GM18505 (cell line): Measurements from ENCODE around the gene OBP2A.
"Not testable (repeated sequence)": the region's sequence is repeated elsewhere in the genome, so short reads cannot be mapped to it uniquely, and the experiment has no call there.

ENCODE experiments used
- ATAC-seq: cut with Tn5 transposase; IDR thresholded peaks from one replicate; pipeline ENCODE4 v1.9.1; 2021; ENCODE audit not compliant: unreplicated experiment
- POLR2A ChIP-seq: IDR thresholded peaks from 4 replicates; pipeline ENCODE4 v1.6.1; 2011; ENCODE audit warnings: borderline replicate concordance; ENCODE audit not compliant: insufficient read depth, insufficient read length; ENCODE audit errors: extremely low read depth

The OBP2A gene

DNA sequence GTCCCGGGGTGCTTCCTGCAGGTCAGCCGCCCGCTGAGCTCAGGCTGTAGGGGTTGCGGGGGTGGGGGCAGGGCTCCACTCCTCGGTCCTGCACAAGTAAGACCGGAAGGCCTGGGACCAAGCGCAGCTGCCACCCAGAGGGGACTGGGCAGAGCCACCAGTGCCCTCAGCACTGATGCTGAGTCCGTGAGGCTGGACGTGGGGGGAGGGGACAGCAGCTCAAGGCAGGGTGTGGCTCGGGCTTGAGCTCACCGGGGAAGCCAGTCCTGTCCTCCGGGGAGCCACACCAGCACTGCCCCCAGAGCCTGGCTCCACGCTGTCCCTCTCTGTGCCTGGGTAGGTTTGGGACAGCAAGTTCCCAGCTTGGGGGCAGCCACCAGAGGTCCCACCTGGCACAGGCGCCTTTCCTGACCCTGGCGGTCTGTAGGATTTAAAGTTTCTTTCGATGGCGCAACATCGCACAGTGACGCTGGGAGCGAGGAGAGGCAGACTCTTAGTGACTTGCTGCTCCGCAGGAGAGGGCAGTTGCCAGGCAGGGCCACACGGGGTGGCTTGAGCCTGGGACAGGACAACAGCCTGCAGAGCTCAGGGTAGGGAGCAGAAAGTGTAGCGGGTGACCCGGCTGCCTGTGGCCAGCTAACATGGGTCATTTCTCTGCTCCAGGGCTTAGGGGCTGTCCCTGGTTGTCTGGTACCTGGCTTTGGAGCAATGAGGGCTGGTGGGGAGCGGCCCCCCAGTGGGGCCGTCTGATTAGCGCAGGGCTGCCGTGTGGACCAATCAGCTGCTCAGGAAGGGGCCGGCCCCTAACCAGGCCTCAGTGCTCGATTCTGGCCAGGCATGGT is 19.0 kb upstream of the OBP2A start:
- TF ChIP-seq POLR2A: no peak
- ATAC-seq: no peak

DNA sequence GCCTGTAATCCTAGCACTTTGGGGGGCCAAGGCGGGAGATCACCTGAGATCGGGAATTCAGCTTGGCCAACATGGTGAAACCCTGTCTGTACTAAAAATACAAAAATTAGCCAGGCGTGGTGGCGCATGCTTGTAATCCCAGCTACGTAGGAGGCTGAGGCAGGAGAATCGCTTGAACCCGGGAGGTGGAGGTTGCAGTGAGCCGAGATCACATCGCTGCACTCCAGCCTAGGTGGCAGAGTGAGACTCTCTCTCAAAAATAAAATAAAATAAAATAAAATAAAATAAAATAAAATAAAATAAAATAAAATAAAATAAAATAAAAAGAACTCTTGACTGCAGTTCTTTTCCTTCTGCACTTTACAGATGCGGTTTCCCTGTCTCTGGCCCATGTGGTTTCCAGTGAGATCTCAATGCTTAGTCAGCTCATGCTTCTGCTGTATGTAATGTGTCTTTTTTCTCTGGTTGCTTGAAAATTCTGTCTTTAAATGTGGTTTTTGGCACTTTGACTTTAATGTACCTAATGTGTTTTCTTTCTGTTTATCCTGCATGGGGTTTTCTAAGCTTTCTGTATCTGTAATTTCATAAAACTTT is 17.0 kb upstream of the OBP2A start:
- not testable (repeated sequence) for ATAC-seq

DNA sequence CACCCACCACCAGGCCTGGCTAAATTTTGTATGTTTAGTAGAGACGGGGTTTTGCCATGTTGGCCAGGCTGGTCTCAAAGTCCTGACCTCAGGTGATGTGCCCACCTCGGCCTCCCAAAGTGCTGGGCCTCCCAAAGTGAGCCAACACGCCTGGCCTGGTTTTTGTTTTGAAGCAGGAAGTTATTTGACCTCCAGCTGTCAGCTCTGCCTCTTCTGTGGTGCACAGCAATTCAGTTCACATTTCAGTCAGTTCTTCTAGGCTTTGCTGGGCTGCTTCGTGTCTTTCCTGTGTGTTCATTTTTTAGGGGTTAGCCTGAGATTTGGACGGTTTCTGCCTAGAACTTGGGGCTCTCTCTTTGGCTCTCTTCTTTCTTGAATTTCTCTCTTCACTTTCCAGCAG is 15.8 kb upstream of the OBP2A start:
- no peak for TF ChIP-seq POLR2A
- no peak for ATAC-seq

DNA sequence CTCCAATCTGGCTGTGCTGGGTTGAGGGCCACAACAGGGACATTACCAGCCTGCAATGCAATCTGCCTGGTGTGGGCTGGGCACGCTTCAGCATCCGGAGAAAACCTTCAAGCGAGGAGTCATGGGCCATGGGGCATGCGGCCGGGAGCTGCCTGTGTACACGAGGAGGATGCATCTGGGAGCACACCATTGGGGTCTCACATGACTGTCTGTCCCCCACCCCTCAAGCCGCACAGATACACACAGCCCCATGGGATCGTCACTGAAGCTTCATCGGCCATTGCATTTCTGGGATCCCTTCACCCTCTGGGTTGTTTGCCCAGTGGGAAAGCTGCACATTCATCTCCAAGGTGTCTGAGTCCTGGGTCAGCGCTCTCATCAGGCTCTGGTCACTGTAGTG is 14.8 kb upstream of the OBP2A start:
- TF ChIP-seq POLR2A: no peak
- no peak for ATAC-seq

DNA sequence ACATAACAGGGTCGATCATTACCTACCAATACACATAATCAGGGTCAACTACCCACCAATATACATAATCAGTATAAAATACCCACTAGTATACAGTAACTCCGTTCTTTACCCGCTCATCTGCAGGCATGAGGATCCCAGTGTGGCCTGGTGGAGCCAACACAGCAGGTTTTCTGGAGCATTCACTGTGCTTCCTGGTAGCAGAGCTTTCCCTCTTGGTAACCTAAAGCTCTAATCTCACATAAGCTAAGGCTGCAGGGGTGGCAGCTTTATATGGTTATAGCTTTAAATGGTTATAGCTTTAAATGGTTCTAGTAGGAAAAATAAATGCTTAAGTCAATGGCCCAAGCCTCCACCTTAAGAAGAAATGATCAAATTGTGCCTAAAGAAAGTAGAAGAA is 12.8 kb upstream of the OBP2A start:
- no peak for TF ChIP-seq POLR2A
- no peak for ATAC-seq

DNA sequence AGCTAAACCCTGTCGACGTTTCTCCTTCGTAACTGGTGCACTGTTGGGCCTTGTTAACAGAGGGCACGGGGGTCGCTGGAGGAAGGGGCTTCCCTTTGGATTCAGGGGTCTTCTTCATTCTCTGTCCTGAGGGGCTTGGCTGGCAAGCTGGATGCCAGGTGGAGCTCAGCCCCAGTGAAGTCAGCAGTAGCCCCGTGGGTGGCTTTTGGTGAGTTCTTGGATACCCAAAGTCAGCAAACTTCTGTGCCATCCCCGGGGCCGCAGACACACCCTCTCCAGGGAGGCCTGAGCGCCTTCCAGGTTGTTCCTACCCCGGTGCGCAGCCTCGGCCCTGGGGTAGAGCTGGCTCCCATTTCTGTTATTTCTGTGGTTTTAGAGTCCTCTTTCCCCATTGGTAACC is 12.3 kb upstream of the OBP2A start:
- ATAC-seq: no peak
- TF ChIP-seq POLR2A: no peak

DNA sequence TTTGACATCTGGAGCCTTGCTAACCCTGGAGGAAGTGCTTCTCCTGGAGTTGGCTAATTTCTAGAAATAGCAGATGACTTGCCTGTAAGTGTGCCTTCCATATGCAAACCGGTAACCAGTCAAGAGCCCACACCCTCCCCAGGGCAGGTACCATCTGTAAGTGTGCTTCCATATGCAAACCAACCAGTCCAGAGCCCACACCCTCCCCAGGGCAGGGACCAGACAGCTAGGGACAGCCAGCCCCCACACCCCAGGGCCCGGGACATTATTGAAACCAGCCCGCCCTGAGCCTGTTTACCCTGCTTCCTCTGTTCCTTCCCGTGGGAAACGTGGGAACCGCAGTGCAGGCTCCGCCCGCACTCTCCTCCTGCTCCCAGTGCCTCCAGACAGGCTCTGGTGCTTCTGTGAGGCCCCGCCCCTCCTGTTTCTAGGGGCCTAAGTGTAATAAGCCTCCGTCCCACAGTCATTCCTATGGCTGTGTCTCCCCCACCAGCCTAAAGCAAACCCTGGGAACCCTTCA is 11.7 kb upstream of the OBP2A start:
- ATAC-seq: not testable (repeated sequence)

DNA sequence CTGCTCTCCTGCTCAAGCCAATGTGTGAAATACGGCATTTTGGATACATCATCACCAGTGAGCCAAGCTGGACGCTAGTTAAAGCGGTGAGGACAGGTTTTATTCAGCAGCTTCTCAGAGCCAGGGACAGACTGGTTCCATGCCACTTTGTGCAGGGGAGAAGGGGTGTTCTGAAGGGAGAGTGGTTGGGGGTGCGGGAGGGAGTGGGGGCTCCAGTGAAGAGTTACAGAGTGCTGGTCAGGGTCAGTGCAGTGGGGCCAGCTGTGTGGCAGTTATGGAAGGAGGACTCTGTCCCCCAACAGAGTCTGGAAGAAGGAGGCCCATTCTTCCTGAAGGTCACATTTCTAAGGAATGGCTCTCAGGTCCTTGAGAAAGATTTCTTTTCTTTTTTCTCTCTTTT is 11.1 kb upstream of the OBP2A start:
- ATAC-seq: not testable (repeated sequence)

DNA sequence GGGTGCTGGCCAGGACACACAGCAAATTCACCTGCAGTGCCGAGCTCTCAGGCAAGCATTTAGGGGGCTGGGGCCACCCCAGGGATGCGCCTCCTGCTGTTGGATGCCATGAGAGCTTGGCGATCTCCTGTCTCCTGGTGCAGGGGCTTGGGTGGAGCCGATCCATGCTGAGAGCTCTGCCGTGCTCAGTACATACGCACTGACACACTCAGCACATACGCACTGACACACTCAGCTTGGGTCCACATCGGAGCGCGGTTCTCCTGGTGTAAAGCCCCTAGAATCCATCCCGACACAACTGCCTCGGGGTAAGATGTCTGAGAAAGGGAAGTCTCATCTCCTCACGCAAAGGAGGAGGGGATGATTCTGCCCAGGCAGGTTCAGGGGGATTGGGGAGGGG is 10.3 kb upstream of the OBP2A start:
- ATAC-seq: not testable (repeated sequence)

DNA sequence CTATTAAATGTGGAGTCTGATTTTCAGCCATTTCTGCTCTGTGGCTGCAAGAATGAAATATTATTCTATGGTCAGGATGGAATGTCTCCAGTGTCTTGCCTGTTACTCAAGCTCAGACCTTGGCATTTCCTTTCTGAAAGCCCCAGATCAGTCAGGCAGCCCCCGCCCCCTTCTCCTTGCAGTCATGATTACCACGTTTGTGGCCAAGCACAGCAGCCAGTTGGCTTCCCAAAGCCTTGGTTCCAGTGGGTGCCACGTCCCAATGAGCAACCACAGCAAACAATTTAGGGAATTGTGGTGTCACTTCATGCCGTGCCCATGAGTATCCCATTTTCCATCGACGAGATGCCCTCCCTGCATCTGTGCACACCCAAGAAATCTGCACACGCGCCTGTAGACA is 9.7 kb upstream of the OBP2A start:
- no peak for TF ChIP-seq POLR2A

DNA sequence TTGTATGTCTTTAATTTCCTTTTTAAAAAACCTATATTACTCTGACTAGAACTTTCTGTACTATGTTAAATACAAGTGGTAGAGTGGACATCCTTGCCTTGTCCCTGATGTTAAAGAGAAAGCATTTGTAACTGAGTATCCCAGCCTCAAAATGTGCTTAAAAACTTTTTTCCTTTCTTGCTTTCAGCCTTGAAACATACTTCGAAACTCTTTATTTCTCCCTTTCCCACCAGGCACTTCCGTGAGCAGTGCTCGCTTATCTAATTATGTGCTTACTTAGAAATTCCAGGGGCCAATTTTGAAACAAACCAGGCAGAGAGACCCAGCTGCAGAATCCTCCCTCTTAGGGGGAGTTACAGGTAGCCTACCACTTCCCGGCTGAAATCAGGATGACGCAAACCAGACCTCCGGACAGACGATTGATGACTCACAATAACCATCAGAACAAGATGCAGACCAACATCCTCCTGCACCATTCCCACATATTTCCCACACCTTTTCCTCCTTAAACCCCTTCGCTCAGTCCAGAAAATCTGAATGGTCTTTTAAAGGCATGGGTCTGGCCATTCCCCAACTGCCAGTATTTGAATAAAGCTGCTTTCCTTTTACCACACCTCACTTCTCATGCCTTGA is 2.5 kb upstream of the OBP2A start:
- not testable (repeated sequence) for ATAC-seq

More for the DNA sequence above, 9.7 kb upstream of the OBP2A start:
- ATAC-seq: no peak

DNA sequence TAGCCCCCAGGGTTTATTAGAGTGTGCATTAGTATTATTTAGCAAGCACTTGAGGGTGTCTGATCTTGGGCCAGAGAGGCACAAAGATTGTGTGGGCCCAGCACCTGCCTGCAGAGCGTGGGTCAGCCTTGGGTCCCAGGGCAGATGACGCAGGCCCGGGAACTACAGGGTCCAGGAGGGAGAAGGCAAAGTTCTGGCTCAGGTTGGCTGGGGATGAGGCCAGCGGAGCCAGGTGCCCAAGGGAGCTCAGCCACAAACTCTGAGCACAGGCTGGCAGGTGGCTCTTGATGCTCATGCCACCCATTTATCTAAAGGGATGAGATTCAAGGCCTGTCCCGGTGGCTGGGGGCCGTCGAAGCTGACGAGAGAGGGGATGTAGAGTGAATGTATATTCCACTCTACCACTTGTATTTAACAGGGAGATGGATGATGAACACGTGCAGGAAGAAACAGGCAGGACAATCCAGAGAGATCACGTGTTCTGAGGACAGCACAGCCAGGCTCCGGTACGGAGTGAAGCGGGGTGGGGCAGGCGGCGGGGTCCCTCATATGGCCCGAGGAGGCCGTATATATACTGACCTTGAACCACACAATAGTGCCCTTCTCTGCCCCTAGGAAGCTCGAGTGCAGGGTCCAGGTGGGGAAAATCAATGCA is 818 bp upstream of the OBP2A start:
- no peak for ATAC-seq
- TF ChIP-seq POLR2A: no peak

DNA sequence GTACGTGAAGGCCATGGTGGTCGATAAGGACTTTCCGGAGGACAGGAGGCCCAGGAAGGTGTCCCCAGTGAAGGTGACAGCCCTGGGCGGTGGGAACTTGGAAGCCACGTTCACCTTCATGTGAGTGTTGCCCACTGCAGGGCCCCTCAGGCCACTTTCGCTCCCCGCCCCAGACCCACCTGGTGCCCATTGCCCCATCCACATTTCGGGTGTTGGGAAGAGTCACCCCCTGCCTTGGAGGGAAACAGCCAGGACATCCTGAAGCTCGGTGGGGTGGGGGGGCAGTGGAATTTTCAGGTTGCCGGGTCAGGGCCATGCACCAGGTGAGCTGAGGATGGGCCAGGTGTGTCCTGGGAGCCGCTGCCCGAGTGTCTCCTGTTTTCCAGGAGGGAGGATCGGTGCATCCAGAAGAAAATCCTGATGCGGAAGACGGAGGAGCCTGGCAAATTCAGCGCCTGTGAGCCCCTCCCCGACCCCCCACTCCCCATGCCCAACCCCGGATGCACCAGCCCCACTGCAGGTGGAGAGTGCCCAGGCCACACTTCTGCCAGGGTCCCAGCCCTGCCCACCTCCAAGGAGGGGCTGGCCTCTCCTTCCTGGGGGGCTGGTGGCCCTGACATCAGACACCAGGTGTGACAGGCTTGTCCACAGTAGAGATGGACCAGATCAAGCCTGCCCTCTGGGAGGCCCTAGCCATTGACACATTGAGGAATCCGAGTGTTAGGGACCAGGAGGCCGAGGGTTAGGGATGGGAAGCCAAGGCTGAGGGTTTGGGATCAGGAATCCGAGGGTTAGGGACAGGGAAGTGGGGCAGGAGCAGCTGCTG is 1.1 kb downstream of the OBP2A start:
- not testable (repeated sequence) for ATAC-seq
